ENCODE measurements around the gene ASB15.

ASB15 gene

DNA sequence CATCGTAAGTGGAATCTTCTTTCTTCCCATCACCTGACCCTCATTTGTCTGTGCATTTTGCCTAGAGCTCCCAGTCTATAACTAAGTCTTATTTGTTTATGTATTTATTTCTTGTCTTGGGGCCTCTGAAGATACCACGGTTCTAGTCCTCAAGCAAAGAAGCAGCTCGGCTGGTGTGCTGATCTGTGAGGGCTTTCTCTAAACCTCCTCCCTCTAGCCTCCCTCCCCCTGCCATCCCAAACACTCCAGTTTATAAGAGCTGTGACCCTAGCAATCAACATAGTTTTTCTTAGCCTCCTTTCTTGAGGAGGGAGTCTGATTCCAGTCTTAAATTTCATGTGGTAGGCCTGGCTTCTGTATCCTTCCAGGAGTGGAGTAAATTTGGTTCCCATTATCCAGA is 28.3 kb upstream of the ASB15 start:
- no peak overlapping the region for H3K4me3 ChIP-seq (ENCODE audit: low read depth, low read length)
- TF ChIP-seq, protein P1, sequence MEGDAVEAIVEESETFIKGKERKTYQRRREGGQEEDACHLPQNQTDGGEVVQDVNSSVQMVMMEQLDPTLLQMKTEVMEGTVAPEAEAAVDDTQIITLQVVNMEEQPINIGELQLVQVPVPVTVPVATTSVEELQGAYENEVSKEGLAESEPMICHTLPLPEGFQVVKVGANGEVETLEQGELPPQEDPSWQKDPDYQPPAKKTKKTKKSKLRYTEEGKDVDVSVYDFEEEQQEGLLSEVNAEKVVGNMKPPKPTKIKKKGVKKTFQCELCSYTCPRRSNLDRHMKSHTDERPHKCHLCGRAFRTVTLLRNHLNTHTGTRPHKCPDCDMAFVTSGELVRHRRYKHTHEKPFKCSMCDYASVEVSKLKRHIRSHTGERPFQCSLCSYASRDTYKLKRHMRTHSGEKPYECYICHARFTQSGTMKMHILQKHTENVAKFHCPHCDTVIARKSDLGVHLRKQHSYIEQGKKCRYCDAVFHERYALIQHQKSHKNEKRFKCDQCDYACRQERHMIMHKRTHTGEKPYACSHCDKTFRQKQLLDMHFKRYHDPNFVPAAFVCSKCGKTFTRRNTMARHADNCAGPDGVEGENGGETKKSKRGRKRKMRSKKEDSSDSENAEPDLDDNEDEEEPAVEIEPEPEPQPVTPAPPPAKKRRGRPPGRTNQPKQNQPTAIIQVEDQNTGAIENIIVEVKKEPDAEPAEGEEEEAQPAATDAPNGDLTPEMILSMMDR (IDR thresholded peaks at IDR 0.05; ENCODE audit: borderline replicate concordance, insufficient read depth, low read depth, low read length), result no peak

DNA sequence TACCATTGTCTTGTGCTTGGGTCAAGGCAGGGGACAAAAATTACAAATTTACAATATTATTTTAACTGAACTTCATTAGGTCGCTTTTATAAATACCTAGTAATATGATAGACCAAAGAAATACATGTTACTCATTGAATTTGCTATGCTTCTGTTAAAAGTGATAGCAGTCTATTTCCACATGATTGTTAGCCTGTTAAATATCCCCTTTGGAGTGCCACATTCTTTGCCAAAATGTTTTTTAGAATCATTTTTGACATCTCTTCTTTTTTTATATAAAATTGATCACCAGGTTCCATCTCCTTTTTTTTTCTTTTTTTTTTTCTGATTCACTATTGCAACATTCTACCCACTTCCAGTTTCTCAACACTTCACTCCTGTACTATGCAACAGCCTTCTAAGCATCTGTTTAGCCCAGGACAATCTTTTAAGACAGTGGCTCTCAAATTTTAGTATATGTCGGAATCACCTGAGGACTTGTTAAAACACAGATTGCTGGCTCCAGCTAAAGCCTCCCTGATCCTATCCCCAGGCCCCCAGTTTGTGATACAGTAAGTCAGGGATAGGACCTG is 27.6 kb upstream of the ASB15 start:
- no peak overlapping the region for H3K4me3 ChIP-seq (ENCODE audit: low read depth, low read length)
- TF ChIP-seq, protein P1 (IDR thresholded peaks at IDR 0.05; ENCODE audit: borderline replicate concordance, insufficient read depth, low read depth, low read length), result no peak

DNA sequence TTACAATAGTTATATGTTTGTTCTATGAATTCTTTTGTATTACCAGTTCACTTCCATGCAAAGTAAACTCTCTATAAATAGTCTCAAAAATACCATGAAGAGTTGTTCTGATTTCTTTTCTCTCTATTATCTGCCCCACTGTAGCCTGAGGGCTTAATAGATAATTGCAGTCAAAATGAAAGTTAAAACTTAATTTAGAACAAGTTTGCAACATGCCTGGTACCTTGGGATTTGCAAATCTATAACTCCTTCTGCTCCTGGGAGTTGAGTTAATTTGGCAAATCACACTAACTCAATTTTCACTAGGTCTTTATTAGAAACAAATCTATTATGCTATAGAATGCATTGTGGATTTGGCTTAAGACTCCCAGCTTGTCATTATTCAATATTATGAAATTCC is 22.2 kb upstream of the ASB15 start:
- TF ChIP-seq, protein P1 (IDR thresholded peaks at IDR 0.05; ENCODE audit: borderline replicate concordance, insufficient read depth, low read depth, low read length), result no peak

DNA sequence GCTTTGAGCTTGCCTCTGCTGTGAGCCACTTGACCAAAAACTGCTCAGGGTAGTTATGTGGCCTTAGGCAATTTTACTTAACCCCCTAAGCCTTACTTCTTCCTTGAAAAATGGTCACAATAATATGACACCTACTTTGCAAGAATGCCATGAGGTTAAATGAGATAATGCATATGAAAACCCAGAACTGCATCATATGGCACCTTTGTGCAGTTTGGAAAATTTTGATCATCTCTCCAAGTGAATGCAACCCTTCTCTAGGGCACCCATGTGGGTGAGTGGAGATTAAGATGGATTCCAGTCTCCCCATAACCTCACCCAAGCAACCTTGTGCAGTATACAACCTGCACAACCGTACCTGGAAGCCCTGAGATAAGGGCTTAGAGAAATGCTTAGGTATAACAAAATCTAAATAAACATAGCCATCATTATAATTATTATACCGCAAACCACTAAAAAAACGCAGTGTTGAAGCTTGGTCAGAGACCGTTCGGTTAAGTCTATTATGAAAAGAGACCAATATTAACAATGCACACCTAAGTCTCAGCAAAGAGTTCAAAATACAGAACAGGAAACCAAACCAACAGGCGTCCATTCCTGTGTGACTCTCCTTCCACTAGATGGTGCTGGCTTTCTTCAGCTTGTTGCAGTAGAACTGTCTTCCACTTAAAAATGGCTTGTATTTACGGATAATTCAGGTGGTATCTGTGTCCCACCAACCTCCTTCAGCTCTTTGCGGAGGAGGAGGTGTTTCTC is 21.0 kb upstream of the ASB15 start:
- TF ChIP-seq, protein P1 (IDR thresholded peaks at IDR 0.05; ENCODE audit: borderline replicate concordance, insufficient read depth, low read depth, low read length), result peak; percentile 60; the same call in 1 of the 2 replicates
- H3K4me3 ChIP-seq (ENCODE audit: low read depth, low read length), result no peak overlapping the region

More for the DNA sequence above, 22.2 kb upstream of the ASB15 start:
- H3K4me3 ChIP-seq (ENCODE audit: low read depth, low read length), result no peak overlapping the region

DNA sequence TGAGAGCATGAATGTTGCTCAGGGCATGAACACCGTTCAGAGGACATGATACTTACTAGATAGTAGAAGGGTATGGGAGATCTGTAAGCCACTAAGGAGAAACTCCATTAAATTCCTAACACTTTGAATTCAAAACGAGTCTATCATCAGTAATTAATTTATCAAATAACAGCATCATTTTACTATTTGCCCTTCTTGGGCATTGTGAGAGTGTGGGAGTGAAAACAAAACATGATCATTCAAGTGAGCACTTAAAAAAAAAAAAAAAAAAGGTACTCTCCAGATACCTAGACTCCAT is 20.5 kb upstream of the ASB15 start:
- TF ChIP-seq, protein P1 (IDR thresholded peaks at IDR 0.05; ENCODE audit: borderline replicate concordance, insufficient read depth, low read depth, low read length), result no peak
- no peak overlapping the region for H3K4me3 ChIP-seq (ENCODE audit: low read depth, low read length)

DNA sequence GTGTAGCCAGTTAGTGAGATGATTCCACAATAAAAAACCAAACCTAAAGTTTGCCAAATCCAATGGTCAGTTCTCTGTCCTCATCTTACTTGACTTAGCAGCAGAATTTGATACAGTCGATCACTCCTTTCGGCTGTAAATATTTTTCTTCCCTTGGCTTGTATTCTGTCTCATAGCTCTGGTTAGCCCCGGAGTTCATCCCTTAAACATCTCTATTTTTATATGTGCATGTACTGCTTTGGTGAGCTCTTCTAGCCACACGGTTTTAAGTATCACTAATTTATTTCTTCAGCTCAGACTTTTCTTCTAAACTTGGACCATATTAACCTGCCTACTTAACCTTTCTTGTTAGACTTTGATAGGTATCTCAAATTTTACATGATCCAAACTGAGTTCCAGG is 17.8 kb upstream of the ASB15 start:
- no peak overlapping the region for H3K4me3 ChIP-seq (ENCODE audit: low read depth, low read length)
- TF ChIP-seq, protein P1 (IDR thresholded peaks at IDR 0.05; ENCODE audit: borderline replicate concordance, insufficient read depth, low read depth, low read length), result no peak

DNA sequence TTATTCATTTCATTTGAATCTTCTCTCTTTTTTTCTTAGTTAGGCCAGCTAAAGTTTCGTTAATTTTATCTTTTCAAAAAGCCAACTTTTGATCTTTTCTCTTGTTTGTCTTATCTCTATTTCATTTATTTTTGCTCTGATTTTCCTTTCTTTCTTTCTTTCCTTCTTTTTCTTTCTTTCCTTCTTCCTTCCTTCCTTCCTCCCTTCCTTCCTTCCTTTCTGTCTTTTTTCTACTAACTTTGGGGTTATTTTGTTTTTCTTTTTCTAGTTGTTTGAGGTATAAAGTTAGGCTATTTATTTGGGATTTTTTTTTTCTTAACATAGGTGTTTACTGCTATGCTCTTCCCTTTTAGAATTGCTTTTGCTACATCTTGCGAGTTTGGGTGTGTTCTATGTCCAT is 13.2 kb upstream of the ASB15 start:
- H3K4me3 ChIP-seq (ENCODE audit: low read depth, low read length), result no peak overlapping the region
- TF ChIP-seq, protein P1 (IDR thresholded peaks at IDR 0.05; ENCODE audit: borderline replicate concordance, insufficient read depth, low read depth, low read length), result no peak

Measured in GM12875 (cell line).